K562 (cell line): ENCODE results near the gene ZCWPW1. TPM values are rescaled to one million over a fixed set of nuclear protein-coding genes. Genes with fewer than 3 reads are reported as not detected.

Source experiments
- CREB3L1 ChIP-seq: fragments of 450-650 bp; IDR thresholded peaks from 2 replicates; pipeline ENCODE4 v1.6.1; 2014; ENCODE audit warnings: low read depth, mild to moderate bottlenecking, moderate library complexity, borderline replicate concordance
- E2F3 ChIP-seq: fragments of 250-450 bp; sonication (Bioruptor Pico); IDR thresholded peaks from 2 replicates; pipeline ENCODE4 v1.4.0; 2020; ENCODE audit warnings: mild to moderate bottlenecking
- FOXJ3 ChIP-seq: sonication (generic); formaldehyde crosslinking; IDR thresholded peaks from 2 replicates; pipeline ENCODE4 v1.4.0; 2020; ENCODE audit warnings: mild to moderate bottlenecking, missing genetic modification reagents
- HDAC3 ChIP-seq: fragments of 450-650 bp; IDR thresholded peaks from 2 replicates; pipeline ENCODE4 v1.6.1; 2018; ENCODE audit warnings: borderline replicate concordance, mild to moderate bottlenecking, moderate library complexity; ENCODE audit not compliant: partially characterized antibody
- MAZ ChIP-seq, 2 experiments: fragments of 450-650 bp in 1 of 2; sonication (generic) in 1 of 2; formaldehyde crosslinking; IDR thresholded peaks in 1 of 2; conservative IDR thresholded peaks in 1 of 2; 2 replicates each; pipeline versions ENCODE4 v1.4.0 to v1.5.0; 2020; ENCODE audit warnings: mild to moderate bottlenecking in 1 of 2, missing genetic modification reagents in 1 of 2
- MLLT1 ChIP-seq, 2 experiments: fragments of 450-650 bp; IDR thresholded peaks; 2 replicates each; pipeline ENCODE4 v1.6.1; 2016
- NCOR1 ChIP-seq: fragments of 450-650 bp; IDR thresholded peaks from 2 replicates; pipeline ENCODE4 v1.6.1; 2016; ENCODE audit warnings: mild to moderate bottlenecking, moderate library complexity
- POLR2AphosphoS2 ChIP-seq: IDR thresholded peaks from 2 replicates; pipeline ENCODE4 v1.6.1; 2012; ENCODE audit warnings: low read length, improper control_type of control experiment
- PRDM10 ChIP-seq: fragments of 450-650 bp; IDR thresholded peaks from 2 replicates; pipeline ENCODE4 v1.6.1; 2018; ENCODE audit not compliant: partially characterized antibody
- RAD21 ChIP-seq, 2 experiments: fragments of 250-450 bp in 1 of 2; fragments of 450-650 bp in 1 of 2; sonication (Bioruptor Pico) in 1 of 2; formaldehyde crosslinking in 1 of 2; IDR thresholded peaks in 1 of 2; conservative IDR thresholded peaks in 1 of 2; 2 replicates each; pipeline versions ENCODE4 v1.4.0 to v1.8.0; 2020 to 2022; ENCODE audit warnings: mild to moderate bottlenecking in 2 of 2, moderate library complexity in 1 of 2
- SAP30 ChIP-seq: fragments of 200-600 bp; sonication (generic); IDR thresholded peaks from 2 replicates; pipeline ENCODE4 v1.6.1; 2012; ENCODE audit warnings: borderline replicate concordance, low read depth, mild to moderate bottlenecking, moderate library complexity, low read length, control low read depth, inconsistent platforms; ENCODE audit not compliant: insufficient read depth, poor library complexity, severe bottlenecking
- SRSF1 ChIP-seq: fragments of 200-400 bp; formaldehyde crosslinking; IDR thresholded peaks from 2 replicates; pipeline ENCODE4 v1.6.1; 2017; ENCODE audit warnings: mild to moderate bottlenecking, low read depth, low read length, moderate library complexity
- THAP12 ChIP-seq: fragments of 250-450 bp; sonication (Bioruptor Pico); IDR thresholded peaks from 2 replicates; pipeline ENCODE4 v1.9.0; 2021; ENCODE audit warnings: mild to moderate bottlenecking, inconsistent platforms
- polyA plus RNA-seq, 8 experiments: library from polyadenylated mRNA; depleted of rRNA in 4 of 8; stranded (reverse) in 5 of 8; unstranded in 3 of 8; fragments of >200 nt; fragmentation: Nextera tagmentation in 2 of 8; fragmentation: Illumina TruSeq in 1 of 8; extraction: Ambion mirVana in 2 of 8; extraction: Trizol in 1 of 8; gene quantifications; 2 replicates each; pipeline versions ENCODE4 v1.2.1 to v1.2.3, GENCODE V29; 2011 to 2014; ENCODE audit warnings: inconsistent platforms in 1 of 8, missing spikeins in 1 of 8
- total RNA-seq, 7 experiments: library from RNA; depleted of rRNA in 6 of 7; stranded (reverse); fragments of >200 nt in 6 of 7; fragmentation: Illumina TruSeq in 2 of 7; extraction: Trizol in 2 of 7; gene quantifications; 2 replicates each; pipeline versions ENCODE4 v1.2.1 to v1.2.3, GENCODE V29; 2011 to 2021; ENCODE audit warnings: low replicate concordance in 1 of 7

ZCWPW1 gene
- total and polyA plus RNA-seq, 9 of the 15 experiments (the other 6 are each of a cell fraction or from before 2014, with no cell fraction given), result 0.18 to 1.7 (median 1.2) TPM

GRCh38 chr7:100429637-100430492 lies 1.4 kb upstream of the ZCWPW1 start, which contains the start of gene MEPCE (continued):
- peak; percentile 56; the same call in 1 of the 2 replicates for TF ChIP-seq CREB3L1
- TF ChIP-seq POLR2AphosphoS2, result peak; percentile 44; the same call in 1 of the 2 replicates
- 0 out of 2 replicates have a peak, but pooled peaks have one; percentile 12 for TF ChIP-seq E2F3
- no peak for TF ChIP-seq SRSF1
- peak; percentile 76 to 88 for TF ChIP-seq MAZ (CRISPR knock-in tag; conservative IDR thresholded peaks at IDR 0.05 in 1 of 2, IDR thresholded peaks at IDR 0.05 in 1 of 2)
- 0 out of 4 replicates have a peak, but pooled peaks of 1 of the 2 experiments have one; percentile 14 for TF ChIP-seq RAD21 (CRISPR knock-in tag; conservative IDR thresholded peaks at IDR 0.05 in 1 of 2, IDR thresholded peaks at IDR 0.05 in 1 of 2)
- TF ChIP-seq NCOR1, result peak; percentile 57
- peak; percentile 30; the same call in 1 of the 2 replicates for TF ChIP-seq THAP12 (CRISPR knock-in tag)
- TF ChIP-seq PRDM10, result peak; percentile 32
- TF ChIP-seq SAP30, result peak; percentile 41
- peak; percentile 52 to 59; a peak in 3 of 4 replicates for TF ChIP-seq MLLT1 (IDR thresholded peaks at IDR 0.05)
- no peak for TF ChIP-seq HDAC3
- no peak for TF ChIP-seq FOXJ3 (CRISPR knock-in tag)
